Measurements from ENCODE around the gene C11orf87. TPM values are rescaled to one million over a fixed set of nuclear protein-coding genes. Genes with fewer than 3 reads are reported as not detected.

The C11orf87 gene
- total RNA-seq, 4 donors from 2014 or later, result not detected

- TF ChIP-seq POLR2A (IDR thresholded peaks at IDR 0.05) (no peak), CTCF (IDR thresholded peaks at IDR 0.05) (no peak)
- DNase-seq, result no peak
- Histone ChIP-seq H3K4me3 (no peak overlapping the region), H3K9me3 (no peaks in the 10 kb centered on the region), H3K27me3 (no peaks in the 10 kb centered on the region), H3K4me1 (no peaks in the 10 kb centered on the region), H3K36me3 (no peaks in the 10 kb centered on the region), H3K27ac (no peak overlapping the region)
Measured at GRCh38 chr11:109443052-109443451, 21.1 kb downstream of the C11orf87 start.

- Histone ChIP-seq H3K4me3 (no peak overlapping the region), H3K4me1 (no peaks in the 10 kb centered on the region), H3K9me3 (no peaks in the 10 kb centered on the region), H3K36me3 (no peaks in the 10 kb centered on the region), H3K27me3 (no peaks in the 10 kb centered on the region), H3K27ac (no peak overlapping the region)
- no peak for DNase-seq
- TF ChIP-seq POLR2A (IDR thresholded peaks at IDR 0.05) (no peak), CTCF (IDR thresholded peaks at IDR 0.05) (no peak)
Measured at GRCh38 chr11:109454857-109455256, 32.9 kb downstream of the C11orf87 start.

All from Peyer's patch (tissue), 4 donors.